Measurements from ENCODE around the gene ANXA6. TPM values are rescaled to one million over a fixed set of nuclear protein-coding genes. Genes with fewer than 3 reads are reported as not detected.

ANXA6 gene
- total RNA-seq, 1 experiment from 2014 or later: 98.7 TPM

DNA sequence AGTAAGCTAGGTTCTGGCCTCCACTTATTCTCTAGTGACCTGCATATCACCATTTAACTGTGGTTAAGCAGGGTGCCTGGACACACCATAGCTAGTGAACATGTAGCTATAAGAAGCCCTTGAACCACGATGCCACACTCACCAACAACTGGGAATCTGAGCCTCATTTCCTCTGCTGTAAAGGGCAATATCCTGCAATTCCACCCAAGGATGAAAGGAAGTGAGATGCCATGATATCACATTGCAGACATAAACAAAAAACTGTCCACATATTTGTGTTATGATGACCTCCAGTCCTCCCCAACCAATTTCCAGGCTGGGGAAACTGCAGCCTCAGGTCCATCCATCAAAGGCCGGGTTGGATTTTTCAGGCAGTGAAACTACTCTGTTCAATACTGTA, 87.1 kb downstream of the ANXA6 start:
- Histone ChIP-seq H2BK12ac (ENCODE audit: insufficient read length, low read depth, low read length) (no peak overlapping the region), H3K4ac (ENCODE audit: low read depth, low read length) (no peak overlapping the region), H4K5ac (ENCODE audit: insufficient read length, low read depth, low read length) (no peak overlapping the region), H2BK15ac (ENCODE audit: low read depth, low read length) (no peak overlapping the region), H3K23me2 (ENCODE audit: insufficient read length, low read depth, low read length, poor library complexity, severe bottlenecking) (no peaks in the 10 kb centered on the region), H4K20me1 (ENCODE audit: control insufficient read depth, insufficient read depth, insufficient read length) (no peaks in the 10 kb centered on the region), H3K9me3 (ENCODE audit: control insufficient read depth, low read depth, low read length) (no peaks in the 10 kb centered on the region), H3K56ac (ENCODE audit: insufficient read length, low read depth, low read length) (no peak overlapping the region), H3K79me1 (ENCODE audit: insufficient read depth, low read depth, low read length, poor library complexity, severe bottlenecking) (peaks cover 2% of the 10 kb centered on the region), H3K9ac (ENCODE audit: extremely low read depth, insufficient read length, low read length) (no peak overlapping the region), H4K91ac (ENCODE audit: insufficient read length, low read depth, low read length) (no peak overlapping the region), H3K27me3 (ENCODE audit: insufficient read depth, low read length) (no peaks in the 10 kb centered on the region), H2BK20ac (ENCODE audit: low read depth, low read length, poor library complexity, severe bottlenecking) (no peak overlapping the region), H2AK5ac (ENCODE audit: insufficient read length, low read length) (no peak overlapping the region), H3K4me2 (ENCODE audit: insufficient read depth, insufficient read length, low read length) (no peak overlapping the region), H4K8ac (replicated peaks; ENCODE audit: insufficient read length, low read depth, low read length) (no peak overlapping the region), H3K79me2 (ENCODE audit: insufficient read depth, low read length) (no peaks in the 10 kb centered on the region), H3K4me1 (ENCODE audit: insufficient read depth, low read length) (no peaks in the 10 kb centered on the region), H3K27ac (ENCODE audit: insufficient read length, low read depth, low read length) (no peak overlapping the region), H2BK5ac (ENCODE audit: insufficient read length, low read length) (no peak overlapping the region), H3T11ph (ENCODE audit: low read length) (no peak overlapping the region), H3K14ac (ENCODE audit: insufficient read depth, low read length) (no peak overlapping the region), H3K18ac (ENCODE audit: insufficient read length, low read depth, low read length) (no peak overlapping the region), H3K23ac (ENCODE audit: insufficient read length, low read depth, low read length) (no peak overlapping the region), H2BK120ac (ENCODE audit: low read depth, low read length, poor library complexity, severe bottlenecking) (no peak overlapping the region), H2AFZ (ENCODE audit: low read length) (no peak overlapping the region)
- H3K27ac Mint-ChIP-seq: peak overlapping the region in 1 of 3 experiments; percentile 39; a peak in 1 of 7 replicates
- H3K36me3 Mint-ChIP-seq (ENCODE audit: insufficient read depth in 1 of 3, low read depth in 3 of 3): peaks cover 0 to 8% (median 6%) of the 10 kb centered on the region in 3 experiments; a peak in 5 of 7 replicates
- DNase-seq: no peak
- no CpG with 5 or more reads among the region's 2 CpGs for WGBS (ENCODE audit: extremely low coverage, insufficient read length, low lambda C conversion rate)
- peaks cover 21 to 24% of the 10 kb centered on the region in 2 experiments for H3K4me1 Mint-ChIP-seq
- H3K4me3 Mint-ChIP-seq: no peak overlapping the region
- TF ChIP-seq, protein P1, sequence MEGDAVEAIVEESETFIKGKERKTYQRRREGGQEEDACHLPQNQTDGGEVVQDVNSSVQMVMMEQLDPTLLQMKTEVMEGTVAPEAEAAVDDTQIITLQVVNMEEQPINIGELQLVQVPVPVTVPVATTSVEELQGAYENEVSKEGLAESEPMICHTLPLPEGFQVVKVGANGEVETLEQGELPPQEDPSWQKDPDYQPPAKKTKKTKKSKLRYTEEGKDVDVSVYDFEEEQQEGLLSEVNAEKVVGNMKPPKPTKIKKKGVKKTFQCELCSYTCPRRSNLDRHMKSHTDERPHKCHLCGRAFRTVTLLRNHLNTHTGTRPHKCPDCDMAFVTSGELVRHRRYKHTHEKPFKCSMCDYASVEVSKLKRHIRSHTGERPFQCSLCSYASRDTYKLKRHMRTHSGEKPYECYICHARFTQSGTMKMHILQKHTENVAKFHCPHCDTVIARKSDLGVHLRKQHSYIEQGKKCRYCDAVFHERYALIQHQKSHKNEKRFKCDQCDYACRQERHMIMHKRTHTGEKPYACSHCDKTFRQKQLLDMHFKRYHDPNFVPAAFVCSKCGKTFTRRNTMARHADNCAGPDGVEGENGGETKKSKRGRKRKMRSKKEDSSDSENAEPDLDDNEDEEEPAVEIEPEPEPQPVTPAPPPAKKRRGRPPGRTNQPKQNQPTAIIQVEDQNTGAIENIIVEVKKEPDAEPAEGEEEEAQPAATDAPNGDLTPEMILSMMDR (conservative IDR thresholded peaks at IDR 0.05): no peak
- H3K27me3 Mint-ChIP-seq (ENCODE audit: low read depth): no peaks in the 10 kb centered on the region
- no peaks in the 10 kb centered on the region for H3K9me3 Mint-ChIP-seq
